Inferior parietal cortex (tissue), 1 donor: Measurements from ENCODE around the gene ADGRD1.
"Not testable (repeated sequence)": the region's sequence is repeated elsewhere in the genome, so short reads cannot be mapped to it uniquely, and the experiment has no call there.

ENCODE experiments used
- DNase-seq: peaks from one replicate; pipeline ENCODE4 v3.0.0-alpha.2; 2016; ENCODE audit errors: extremely low spot score

Gene ADGRD1

GRCh38 chr12:130953771-130954543 lies at the start of gene ADGRD1:
Gene ADGRD1 (plus strand): TSS chr12:130953907. CDS start chr12:130954466, 559 bp downstream.
- DNase-seq, result no peak

- no peak for DNase-seq
These were observed 49.6 kb upstream of the ADGRD1 start for GRCh38 chr12:130904064-130904463.

- DNase-seq, result not testable (repeated sequence)
These were observed 48.7 kb upstream of the ADGRD1 start for GRCh38 chr12:130904936-130905455.

- no peak for DNase-seq
These were observed 44.6 kb upstream of the ADGRD1 start for GRCh38 chr12:130909111-130909510.

- no peak for DNase-seq
These were observed 42.5 kb upstream of the ADGRD1 start for GRCh38 chr12:130911193-130911592.

- DNase-seq, result no peak
These were observed 41.8 kb upstream of the ADGRD1 start for GRCh38 chr12:130911933-130912332.

GRCh38 chr12:130916241-130916911 lies 37.3 kb upstream of the ADGRD1 start:
- DNase-seq, result peak; percentile 86

GRCh38 chr12:130917607-130918006 lies 36.1 kb upstream of the ADGRD1 start:
- no peak for DNase-seq

- no peak for DNase-seq
These were observed 34.6 kb upstream of the ADGRD1 start for GRCh38 chr12:130919086-130919485.

- no peak for DNase-seq
These were observed 33.5 kb upstream of the ADGRD1 start for GRCh38 chr12:130920119-130920703.

- no peak for DNase-seq
These were observed 32.9 kb upstream of the ADGRD1 start for GRCh38 chr12:130920723-130921381.

- no peak for DNase-seq
These were observed 31.2 kb upstream of the ADGRD1 start for GRCh38 chr12:130922511-130922953.

GRCh38 chr12:130924966-130925665 lies 28.6 kb upstream of the ADGRD1 start:
- DNase-seq, result no peak

GRCh38 chr12:130925666-130926015 lies 28.1 kb upstream of the ADGRD1 start:
- DNase-seq, result peak; percentile 53

GRCh38 chr12:130929363-130929762 lies 24.3 kb upstream of the ADGRD1 start:
- DNase-seq, result no peak

GRCh38 chr12:130932061-130932930 lies 21.4 kb upstream of the ADGRD1 start:
- DNase-seq, result no peak

GRCh38 chr12:130933269-130933995 lies 20.3 kb upstream of the ADGRD1 start:
- no peak for DNase-seq

- DNase-seq, result no peak
These were observed 19.0 kb upstream of the ADGRD1 start for GRCh38 chr12:130934753-130935152.

GRCh38 chr12:130936561-130936960 lies 17.1 kb upstream of the ADGRD1 start:
- DNase-seq, result no peak

GRCh38 chr12:130937063-130937462 lies 16.6 kb upstream of the ADGRD1 start:
- no peak for DNase-seq
